Ovary (tissue), 3 donors: Measurements from ENCODE around the gene HDLBP.

Experiments
- CTCF ChIP-seq, 3 donors: fragments of 450-650 bp in 2 of 3; fragments of 200-600 bp in 1 of 3; IDR thresholded peaks; one replicate each; pipeline versions ENCODE4 v1.5.1 to v1.8.0; 2016 to 2022; ENCODE audit warnings: antibody characterized with exemption in 3 of 3, mild to moderate bottlenecking in 1 of 3
- EP300 ChIP-seq: sonication (generic); formaldehyde crosslinking; IDR thresholded peaks from one replicate; pipeline ENCODE4 v1.6.1; 2017; ENCODE audit warnings: antibody characterized with exemption
- donor health status: DM: no; HTN: no; CAD: no.

- TF ChIP-seq CTCF (IDR thresholded peaks at IDR 0.05) (no peak), EP300 (no peak)
Observed at GRCh38 chr2:241320394-241320793, 4.9 kb upstream of the HDLBP start.
